ENCODE measurements around the gene ADGRB2. TPM values are rescaled to one million over a fixed set of nuclear protein-coding genes. Genes with fewer than 3 reads are reported as not detected.

ADGRB2 gene
- polyA plus RNA-seq, 1 experiment: 5.4 TPM

- H3K9me3 ChIP-seq (ENCODE audit: control insufficient read depth, insufficient read depth, low read length): no peaks in the 10 kb centered on the region
- no peak overlapping the region for H3K4me3 ChIP-seq (ENCODE audit: low read depth, low read length)
- no peak for DNase-seq (ENCODE audit: low read depth, low spot score)
- ChIA-PET POLR2A (interaction anchor here (0.6 to 2.7 kb wide), 2 partner anchors 30 to 143 kb away, joined by 4 to 11 read pairs; no protein-coding TSS in a partner anchor), CTCF (interaction anchor here (0.6 to 1.9 kb wide), 4 partner anchors 14 to 205 kb away, joined by 4 to 8 read pairs (median 4); no protein-coding TSS in a partner anchor)
- TF ChIP-seq, protein P1, sequence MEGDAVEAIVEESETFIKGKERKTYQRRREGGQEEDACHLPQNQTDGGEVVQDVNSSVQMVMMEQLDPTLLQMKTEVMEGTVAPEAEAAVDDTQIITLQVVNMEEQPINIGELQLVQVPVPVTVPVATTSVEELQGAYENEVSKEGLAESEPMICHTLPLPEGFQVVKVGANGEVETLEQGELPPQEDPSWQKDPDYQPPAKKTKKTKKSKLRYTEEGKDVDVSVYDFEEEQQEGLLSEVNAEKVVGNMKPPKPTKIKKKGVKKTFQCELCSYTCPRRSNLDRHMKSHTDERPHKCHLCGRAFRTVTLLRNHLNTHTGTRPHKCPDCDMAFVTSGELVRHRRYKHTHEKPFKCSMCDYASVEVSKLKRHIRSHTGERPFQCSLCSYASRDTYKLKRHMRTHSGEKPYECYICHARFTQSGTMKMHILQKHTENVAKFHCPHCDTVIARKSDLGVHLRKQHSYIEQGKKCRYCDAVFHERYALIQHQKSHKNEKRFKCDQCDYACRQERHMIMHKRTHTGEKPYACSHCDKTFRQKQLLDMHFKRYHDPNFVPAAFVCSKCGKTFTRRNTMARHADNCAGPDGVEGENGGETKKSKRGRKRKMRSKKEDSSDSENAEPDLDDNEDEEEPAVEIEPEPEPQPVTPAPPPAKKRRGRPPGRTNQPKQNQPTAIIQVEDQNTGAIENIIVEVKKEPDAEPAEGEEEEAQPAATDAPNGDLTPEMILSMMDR (IDR thresholded peaks at IDR 0.05; ENCODE audit: low read depth, low read length): no peak
- H3K27me3 ChIP-seq (ENCODE audit: control insufficient read depth, insufficient read depth, low read length): no peaks in the 10 kb centered on the region
- no peak overlapping the region for H3K27ac ChIP-seq (ENCODE audit: low read depth, low read length)
These were observed 4.7 kb downstream of the ADGRB2 start for GRCh38 chr1:31759298-31760023.

GRCh38 chr1:31758823-31759222 lies 5.3 kb downstream of the ADGRB2 start:
- H3K27ac ChIP-seq (ENCODE audit: low read depth, low read length): no peak overlapping the region
- POLR2A ChIA-PET: no interaction called here
- no peak for DNase-seq (ENCODE audit: low read depth, low spot score)
- CTCF ChIA-PET: interaction anchor here (1.9 kb wide), 1 partner anchor 13 kb away, joined by 8 read pairs; no protein-coding TSS in a partner anchor
- H3K27me3 ChIP-seq (ENCODE audit: control insufficient read depth, insufficient read depth, low read length): no peaks in the 10 kb centered on the region
- TF ChIP-seq, protein P1 (IDR thresholded peaks at IDR 0.05; ENCODE audit: low read depth, low read length): no peak
- H3K4me3 ChIP-seq (ENCODE audit: low read depth, low read length): no peak overlapping the region
- H3K9me3 ChIP-seq (ENCODE audit: control insufficient read depth, insufficient read depth, low read length): no peaks in the 10 kb centered on the region

GRCh38 chr1:31757989-31758388 lies 6.2 kb downstream of the ADGRB2 start:
- Histone ChIP-seq H3K9me3 (ENCODE audit: control insufficient read depth, insufficient read depth, low read length) (no peaks in the 10 kb centered on the region), H3K27ac (ENCODE audit: low read depth, low read length) (no peak overlapping the region), H3K27me3 (ENCODE audit: control insufficient read depth, insufficient read depth, low read length) (no peaks in the 10 kb centered on the region), H3K4me3 (ENCODE audit: low read depth, low read length) (no peak overlapping the region)
- ChIA-PET CTCF (interaction anchor here (0.5 to 1.9 kb wide), 2 partner anchors 12 to 196 kb away, joined by 3 to 8 read pairs; no protein-coding TSS in a partner anchor), POLR2A (interaction anchor here (0.6 kb wide), 1 partner anchor 445 kb away, joined by 5 read pairs; no protein-coding TSS in a partner anchor)
- TF ChIP-seq, protein P1 (IDR thresholded peaks at IDR 0.05; ENCODE audit: low read depth, low read length): no peak
- no peak for DNase-seq (ENCODE audit: low read depth, low spot score)

- no peaks in the 10 kb centered on the region for H3K9me3 ChIP-seq (ENCODE audit: control insufficient read depth, insufficient read depth, low read length)
- ChIA-PET POLR2A (interaction anchor here (0.6 kb wide), 1 partner anchor 54 kb away, joined by 3 read pairs; the partner anchor contains the start of gene COL16A1), CTCF (interaction anchor here (0.5 kb wide), 2 partner anchors 164 to 196 kb away, joined by 3 to 4 read pairs; no protein-coding TSS in a partner anchor)
- TF ChIP-seq, protein P1 (IDR thresholded peaks at IDR 0.05; ENCODE audit: low read depth, low read length): no peak
- no peak overlapping the region for H3K27ac ChIP-seq (ENCODE audit: low read depth, low read length)
- H3K27me3 ChIP-seq (ENCODE audit: control insufficient read depth, insufficient read depth, low read length): no peaks in the 10 kb centered on the region
- H3K4me3 ChIP-seq (ENCODE audit: low read depth, low read length): no peak overlapping the region
- DNase-seq (ENCODE audit: low read depth, low spot score): no peak
These were observed 6.9 kb downstream of the ADGRB2 start for GRCh38 chr1:31757204-31757679.

GRCh38 chr1:31756578-31756977 lies 7.6 kb downstream of the ADGRB2 start:
- Histone ChIP-seq H3K4me3 (ENCODE audit: low read depth, low read length) (no peak overlapping the region), H3K9me3 (ENCODE audit: control insufficient read depth, insufficient read depth, low read length) (no peaks in the 10 kb centered on the region), H3K27me3 (ENCODE audit: control insufficient read depth, insufficient read depth, low read length) (no peaks in the 10 kb centered on the region), H3K27ac (ENCODE audit: low read depth, low read length) (no peak overlapping the region)
- CTCF ChIA-PET: interaction anchor here (0.5 kb wide), 1 partner anchor 163 kb away, joined by 4 read pairs; no protein-coding TSS in a partner anchor
- DNase-seq (ENCODE audit: low read depth, low spot score): no peak
- TF ChIP-seq, protein P1 (IDR thresholded peaks at IDR 0.05; ENCODE audit: low read depth, low read length): no peak
- POLR2A ChIA-PET: no interaction called here
